Measurements from ENCODE around the gene VCX3B.
"Not testable (repeated sequence)": the region's sequence is repeated elsewhere in the genome, so short reads cannot be mapped to it uniquely, and the experiment has no call there.

VCX3B gene

DNA sequence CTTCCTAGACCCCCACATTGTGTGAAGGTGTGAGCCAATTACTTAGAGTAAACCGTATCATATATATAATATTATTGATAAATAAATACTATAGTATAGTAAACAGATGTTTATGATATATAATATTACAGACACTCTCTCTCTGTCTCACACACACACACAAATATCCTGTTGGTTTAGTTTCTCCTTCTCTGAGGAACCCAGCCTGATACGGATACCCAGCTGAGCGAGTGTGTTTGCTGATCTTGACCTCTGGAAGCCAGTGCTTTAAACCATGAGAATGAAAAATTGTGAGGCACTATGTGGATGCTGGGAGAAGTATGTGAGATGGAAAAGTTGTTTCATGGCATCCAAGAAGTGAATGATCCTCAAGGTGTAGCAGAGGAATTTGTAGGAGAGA, at the start of gene VCX3B:
Gene VCX3B (plus strand): TSS at position 301 of the 400 bp plus-strand sequence. CDS start 621 bp downstream, outside the sequence.
- DNase-seq, result not testable (repeated sequence)

DNA sequence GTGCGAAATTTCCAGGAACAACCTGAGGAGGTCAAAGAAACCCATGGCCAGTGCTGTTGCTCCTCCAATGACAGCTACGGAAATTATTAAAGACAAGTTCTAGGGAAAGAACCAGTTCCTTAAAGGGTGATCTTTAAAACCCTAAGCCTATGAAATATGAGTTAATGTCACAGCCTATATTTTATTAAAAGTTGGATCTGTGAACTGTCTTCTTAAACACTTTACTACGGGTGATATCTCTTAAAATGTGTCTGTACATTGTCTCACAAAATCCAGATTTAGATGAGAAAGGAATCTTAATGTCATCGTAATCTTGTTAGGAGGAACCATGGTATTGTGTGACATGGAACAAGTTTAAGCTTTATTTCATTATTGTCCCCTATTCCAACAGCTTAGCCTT, 46.3 kb upstream of the VCX3B start:
- DNase-seq, result no peak

DNA sequence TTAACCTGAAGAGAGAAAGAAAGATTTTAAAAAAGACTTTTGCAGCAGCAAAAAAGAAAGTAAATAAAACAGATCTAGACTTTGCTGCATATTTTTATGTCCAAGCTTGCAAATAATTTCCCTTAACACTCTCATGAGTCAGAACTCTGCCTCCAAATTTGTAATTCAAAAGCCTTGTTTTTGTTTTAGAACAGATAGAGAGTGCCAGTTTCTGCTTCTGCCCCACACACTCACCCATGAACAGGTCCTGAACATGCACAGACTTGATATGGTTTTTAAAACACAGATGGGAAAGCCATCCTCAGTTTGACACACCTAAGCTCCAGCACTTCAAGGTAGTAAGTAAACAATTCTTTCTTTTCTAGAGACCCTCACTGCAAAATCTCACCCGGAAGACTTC, 39.7 kb upstream of the VCX3B start:
- DNase-seq, result no peak

DNA sequence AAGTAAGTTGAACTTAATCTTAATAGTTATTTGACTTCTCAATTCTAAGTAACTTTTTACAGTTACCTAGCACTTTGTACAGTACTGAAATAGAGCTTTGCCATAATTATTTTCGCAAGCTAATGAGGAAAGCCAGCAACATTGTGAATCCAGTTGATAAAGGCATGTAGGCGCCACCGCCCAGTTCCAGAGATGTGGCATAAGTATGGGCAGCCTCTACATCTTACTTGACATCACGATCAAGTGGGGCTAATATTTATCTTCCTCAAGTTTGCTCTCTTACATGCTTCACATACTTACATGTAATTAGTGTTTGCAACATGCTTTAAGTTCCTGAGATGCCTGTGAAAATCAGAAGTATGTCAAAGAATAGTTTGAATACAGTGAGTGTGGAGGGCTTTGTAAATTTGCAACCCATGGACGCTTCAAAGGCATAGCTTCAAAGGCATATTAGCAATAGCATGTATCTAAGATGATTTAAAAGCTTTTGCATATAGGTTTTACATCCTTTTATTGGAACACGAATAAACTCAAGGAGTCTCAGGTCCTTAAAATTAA, 34.9 kb upstream of the VCX3B start:
- no peak for DNase-seq

DNA sequence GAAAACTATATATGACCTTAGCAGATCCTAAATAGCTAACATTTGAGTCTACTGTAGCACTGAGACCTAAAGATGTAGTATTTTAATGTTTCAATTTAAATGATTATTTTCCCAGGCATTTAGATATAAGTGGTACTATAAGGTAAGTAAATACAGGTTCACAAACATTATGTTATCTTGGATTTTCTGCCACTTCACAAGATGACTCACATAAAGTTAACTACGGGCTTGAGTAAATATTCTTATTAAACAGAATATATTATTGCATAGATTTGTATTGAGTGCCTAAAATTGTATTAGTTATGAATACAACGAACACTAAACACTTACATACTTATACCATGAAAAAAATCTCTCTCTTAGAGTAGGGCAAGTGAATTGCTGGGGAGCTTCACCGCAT, 34.2 kb upstream of the VCX3B start:
- DNase-seq, result no peak

DNA sequence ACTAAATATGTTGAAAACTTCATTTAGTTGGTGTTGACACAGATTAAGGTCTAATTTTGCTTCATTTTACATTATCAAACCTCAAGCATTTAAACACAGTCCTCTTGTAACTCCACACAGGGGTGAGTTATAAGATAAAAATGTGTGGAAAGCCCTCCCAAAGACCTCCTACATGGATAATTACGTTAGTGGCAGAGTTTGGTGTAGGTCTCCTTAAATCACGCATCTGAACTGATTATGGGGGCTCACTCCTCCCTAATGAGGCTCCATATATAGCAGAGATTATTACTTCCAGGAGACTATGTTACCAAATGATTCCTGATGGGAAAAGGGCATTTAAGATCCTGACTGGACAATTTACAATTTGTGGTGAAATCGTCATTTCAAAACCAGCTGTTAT, 32.2 kb upstream of the VCX3B start:
- no peak for DNase-seq

DNA sequence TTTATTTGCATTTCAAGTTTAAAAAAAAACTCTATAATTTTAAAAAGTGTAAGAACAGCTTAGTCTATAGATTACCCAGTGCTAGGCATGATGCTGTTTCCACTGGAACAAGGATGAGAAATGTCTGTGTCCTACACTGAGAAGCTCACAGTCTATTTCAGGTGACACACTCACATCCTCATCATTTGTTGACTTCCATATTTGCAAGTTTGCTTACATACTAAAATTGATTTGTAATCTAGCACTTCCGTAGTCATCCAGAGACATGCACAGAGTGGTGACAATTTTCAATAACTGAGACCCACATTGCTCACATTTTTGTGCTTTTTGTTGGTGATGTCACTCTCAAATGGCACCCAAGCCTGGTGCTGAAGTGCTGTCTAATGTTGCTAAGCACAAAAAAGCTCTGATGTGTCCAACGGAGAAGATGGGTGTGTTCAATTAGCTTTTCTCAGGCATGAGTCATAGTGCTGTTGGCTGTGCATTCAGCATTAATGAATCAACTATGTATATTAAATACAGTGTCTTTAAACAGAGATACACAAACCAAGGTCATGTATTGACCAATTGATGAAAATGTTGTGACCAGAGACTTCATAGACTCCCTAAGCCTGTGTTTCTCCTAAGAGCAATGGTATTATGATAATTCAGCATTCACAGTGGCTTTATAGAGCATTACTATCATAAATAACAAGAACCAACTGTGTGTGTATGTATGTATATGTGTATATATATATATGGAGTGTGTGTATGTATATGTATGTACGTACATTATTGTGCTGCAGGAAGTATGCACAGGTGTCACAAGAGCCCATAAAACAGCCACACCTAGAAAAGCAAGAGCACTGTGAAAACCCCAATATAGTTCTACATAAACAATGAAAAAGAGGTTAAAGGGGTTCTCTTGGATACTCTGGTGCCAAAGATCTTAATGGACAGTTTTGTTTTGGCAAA, 31.2 kb upstream of the VCX3B start:
- DNase-seq, result no peak

DNA sequence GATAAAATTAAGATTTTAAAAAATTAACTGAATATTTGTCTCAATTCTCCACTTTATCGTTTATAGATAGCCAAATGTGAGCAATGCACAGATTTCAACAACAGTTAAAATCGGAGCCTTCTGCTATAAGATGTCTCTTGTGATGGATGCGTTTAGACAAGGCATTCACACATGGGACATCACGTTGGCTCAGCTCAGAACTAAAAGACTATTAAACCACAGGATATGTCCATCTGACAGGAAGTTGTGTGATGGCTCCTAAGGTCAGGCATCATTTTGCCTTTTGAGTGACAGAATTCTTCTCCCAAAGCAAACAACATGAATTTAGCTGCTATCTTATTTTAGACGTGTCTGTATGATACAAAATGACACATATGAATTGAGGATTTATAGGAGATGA, 17.3 kb upstream of the VCX3B start:
- DNase-seq, result no peak

DNA sequence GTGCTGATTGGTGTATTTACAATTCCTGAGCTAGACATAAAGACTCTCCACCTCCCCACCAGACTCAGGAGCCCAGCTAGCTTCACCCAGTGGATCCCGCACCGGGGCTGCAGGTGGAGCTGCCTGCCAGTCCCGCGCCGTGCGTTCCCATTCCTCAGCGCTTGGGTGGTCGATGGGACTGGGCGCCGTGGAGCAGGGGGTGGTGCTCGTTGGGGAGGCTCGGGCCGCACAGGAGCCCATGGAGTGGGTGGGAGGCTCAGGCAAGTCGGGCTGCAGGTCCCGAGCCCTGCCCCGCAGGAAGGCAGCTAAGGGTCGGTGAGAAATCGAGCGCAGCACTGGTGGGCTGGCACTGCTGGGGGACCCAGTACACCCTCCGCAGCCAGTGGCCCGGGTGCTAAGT, 12.3 kb upstream of the VCX3B start:
- DNase-seq, result not testable (repeated sequence)

DNA sequence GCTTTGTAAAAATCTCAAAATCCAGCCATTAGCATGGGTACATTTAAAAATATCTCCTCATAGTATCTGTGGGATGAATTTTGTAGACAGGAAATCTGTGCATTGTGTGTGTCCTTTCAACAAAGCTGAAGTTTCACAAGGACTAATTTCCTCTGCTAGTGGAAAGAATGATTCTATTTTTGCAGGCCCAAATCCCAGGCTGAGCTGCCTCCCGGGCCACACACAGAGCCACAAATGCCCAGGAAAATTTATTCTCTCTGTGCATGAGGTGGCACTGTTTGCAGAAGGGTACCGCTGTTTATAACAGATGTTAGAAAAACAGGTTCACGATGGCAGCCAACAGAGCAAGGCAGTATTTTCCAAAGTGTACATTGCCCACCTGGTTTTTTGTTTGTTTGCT, 11.0 kb upstream of the VCX3B start:
- DNase-seq, result no peak

DNA sequence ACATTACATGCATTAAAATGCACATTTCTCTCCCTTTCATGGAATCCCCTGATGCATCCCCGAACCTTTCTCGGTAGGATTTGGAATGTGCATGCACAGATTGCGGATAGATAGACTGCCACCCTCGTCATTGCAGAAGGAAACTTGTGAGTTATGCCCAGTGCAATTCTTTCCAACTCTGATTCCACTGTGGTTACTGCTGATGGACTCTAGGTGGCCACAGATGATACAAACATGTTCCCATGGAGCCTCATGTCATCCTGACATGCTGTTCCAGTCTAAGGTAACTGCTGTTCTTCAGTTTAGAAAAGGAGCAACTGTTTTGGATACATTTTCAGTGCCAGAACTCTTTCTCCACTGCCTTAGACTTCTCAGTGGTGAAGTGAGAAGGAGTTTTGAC, 9.1 kb upstream of the VCX3B start:
- no peak for DNase-seq

DNA sequence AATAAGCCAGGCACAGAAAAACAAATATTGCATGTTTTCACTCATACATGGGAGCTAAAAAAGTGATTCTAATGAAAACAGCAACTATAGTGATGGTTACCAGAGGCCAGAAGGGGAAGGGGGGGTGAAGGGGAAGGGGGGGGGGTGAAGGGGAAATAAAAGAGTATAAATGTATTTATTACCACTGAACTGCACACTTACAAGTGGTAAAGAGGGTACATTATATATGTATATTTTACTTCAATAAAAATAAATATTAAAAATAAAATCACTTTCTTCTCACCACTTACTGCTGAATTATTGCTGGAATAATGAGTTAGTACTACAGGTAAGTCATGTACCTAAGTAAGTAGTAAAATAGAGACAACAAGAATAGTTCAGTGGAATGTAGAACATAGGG, 2.1 kb upstream of the VCX3B start:
- DNase-seq, result no peak

DNA sequence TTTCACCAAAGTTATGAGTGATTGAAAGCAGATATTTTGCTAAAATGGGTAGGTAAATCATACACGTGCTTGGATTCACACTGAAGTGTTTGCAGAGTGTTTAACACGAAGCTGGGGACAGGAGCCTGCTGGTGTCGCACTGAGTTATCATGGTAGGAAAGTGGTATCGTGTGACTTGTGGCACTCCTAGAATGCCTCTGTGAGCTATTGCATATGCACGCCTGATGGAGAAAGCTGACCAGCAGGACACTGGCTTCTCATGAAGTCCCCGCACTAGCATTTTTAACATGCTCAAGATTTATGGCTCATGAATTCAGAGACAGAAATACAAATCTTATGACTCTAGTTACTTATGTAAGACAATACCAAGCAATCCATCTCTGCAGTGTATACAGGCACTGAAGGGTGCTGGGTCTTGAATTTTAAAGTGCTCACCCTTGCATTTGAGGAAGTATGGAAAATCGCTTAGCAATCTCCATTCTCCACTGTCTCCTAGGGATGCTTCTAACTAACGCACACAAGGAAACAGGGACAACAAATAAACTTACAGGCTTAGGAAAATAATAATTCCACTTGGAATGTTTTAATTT, 19.8 kb downstream of the VCX3B start:
- DNase-seq, result no peak

DNA sequence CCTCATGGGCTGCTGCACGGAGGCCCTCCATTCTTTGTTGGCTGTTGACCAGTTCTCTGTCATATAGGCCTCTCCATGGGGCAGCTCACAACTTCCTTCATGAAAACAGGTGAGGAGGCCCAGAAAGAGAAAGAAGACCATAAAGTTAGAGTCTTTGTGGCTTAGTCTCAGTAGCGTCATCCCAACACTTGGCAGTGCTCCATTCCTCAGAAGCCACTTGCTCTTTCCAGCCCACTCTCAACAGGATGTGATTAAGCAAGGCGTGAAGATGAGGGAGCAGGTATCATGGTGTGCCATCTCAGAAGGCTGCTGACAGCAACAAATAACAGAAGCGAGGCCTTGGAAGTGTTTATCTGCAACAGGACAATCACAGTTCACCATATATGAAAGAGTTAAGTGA, 30.4 kb downstream of the VCX3B start:
- not testable (repeated sequence) for DNase-seq

DNA sequence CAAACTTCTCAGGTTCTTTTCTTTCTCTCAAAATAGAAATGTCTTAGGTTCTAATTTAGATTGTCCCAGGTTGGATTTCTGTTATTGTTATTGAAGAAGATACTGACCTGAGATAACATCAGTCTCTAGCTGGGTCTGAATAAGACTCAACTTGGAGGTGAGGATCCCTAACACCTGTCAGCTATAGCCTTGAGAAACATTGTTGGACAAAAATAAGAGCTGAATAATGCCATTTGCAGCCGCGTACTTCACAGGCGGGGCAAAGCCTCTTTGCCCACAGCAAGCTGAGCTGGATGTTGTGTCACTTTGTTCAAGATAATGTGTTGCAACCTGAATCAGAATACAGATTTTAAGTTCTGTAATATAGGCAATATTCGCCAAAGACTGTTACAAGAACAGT, 35.6 kb downstream of the VCX3B start:
- DNase-seq, result no peak

DNA sequence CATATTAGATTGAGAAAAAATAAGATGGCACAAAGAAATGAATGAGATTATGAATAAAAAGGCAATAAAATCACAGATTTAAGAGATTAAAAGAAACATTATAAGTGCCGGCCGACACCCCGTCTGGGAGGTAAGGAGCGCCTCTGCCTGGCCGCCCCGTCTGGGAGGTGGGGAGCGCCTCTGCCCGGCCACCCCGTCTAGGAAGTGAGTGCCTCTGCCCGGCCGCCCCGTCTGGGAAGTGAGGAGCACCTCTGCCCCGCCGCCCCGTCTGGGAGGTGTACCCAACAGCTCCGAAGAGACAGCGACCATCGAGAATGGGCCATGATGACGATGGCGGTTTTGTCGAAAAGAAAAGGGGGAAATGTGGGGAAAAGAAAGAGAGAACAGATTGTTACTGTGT, 37.5 kb downstream of the VCX3B start:
- DNase-seq, result not testable (repeated sequence)

DNA sequence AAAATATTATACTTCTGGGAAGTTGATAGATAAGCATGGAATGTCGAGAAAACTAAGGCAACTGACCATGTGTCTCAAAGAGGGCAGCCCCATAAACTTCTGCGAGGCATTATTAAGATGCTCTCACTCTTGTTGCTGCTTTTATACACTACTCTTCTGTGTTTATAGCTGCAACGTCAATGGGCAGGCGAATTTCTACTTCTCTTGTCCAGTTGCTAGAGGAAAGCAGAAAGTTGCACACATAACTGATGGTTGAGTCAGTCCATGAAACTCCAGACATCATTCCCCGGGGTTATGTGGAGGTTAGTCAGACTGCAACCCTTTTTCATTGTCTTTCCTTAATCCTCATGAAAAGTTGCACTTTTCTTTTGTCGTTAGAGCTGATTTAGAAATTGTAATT, 39.8 kb downstream of the VCX3B start:
- DNase-seq, result no peak
